Endothelial cell of umbilical vein (primary cell): Measurements from ENCODE around the gene TMEM135. TPM values are rescaled to one million over a fixed set of nuclear protein-coding genes. Genes with fewer than 3 reads are reported as not detected.

Experiments used
- BruUV-seq: library from RNA; stranded (reverse); fragments of 400-500 nt; replicated peaks from 2 replicates; lab custom pipeline; 2021; lab: Mats Ljungman, UMichigan
- CTCF ChIA-PET: fragments of 300-600, 350-600 bp; sonication (Branson Sonifier 250); formaldehyde crosslinking; loops from one replicate; lab custom pipeline; 2021; ENCODE audit warnings: antibody characterized with exemption, inconsistent platforms; lab: Charles Lee
- POLR2A ChIA-PET: fragments of 300-600, 350-600 bp; sonication (Branson Sonifier 250); formaldehyde crosslinking; loops from one replicate; lab custom pipeline; 2021; ENCODE audit warnings: antibody characterized with exemption, inconsistent platforms; lab: Charles Lee
- DNase-seq: peaks from one replicate; pipeline ENCODE4 v3.0.0-alpha.2; 2011; ENCODE audit warnings: low read depth, low spot score
- FAIRE-seq: peaks from 2 replicates; lab custom pipeline; 2011; peaks lifted over from hg19 to GRCh38; lab: Jason Lieb, UNC
- H2AFZ ChIP-seq: 2 replicates; pipeline ENCODE4 v1.6.0; 2012; ENCODE audit warnings: low read depth, low read length, control low read depth, inconsistent platforms
- H3K27ac ChIP-seq: 2 replicates; pipeline ENCODE4 v1.5.1; 2011; ENCODE audit warnings: low read depth, mild to moderate bottlenecking, control low read depth, low read length, moderate library complexity; ENCODE audit not compliant: insufficient read depth
- H3K27me3 ChIP-seq, 2 experiments: 2 replicates each; pipeline versions ENCODE4 v1.6.0 to v1.6.1; 2011; ENCODE audit warnings: low read length in 2 of 2, mixed read lengths in 1 of 2; ENCODE audit not compliant: control insufficient read depth in 2 of 2, insufficient read depth in 2 of 2
- H3K36me3 ChIP-seq, 2 experiments: 2 replicates in 1 of 2; 3 replicates in 1 of 2; pipeline ENCODE4 v1.5.1; 2011; ENCODE audit warnings: low read length in 2 of 2, mild to moderate bottlenecking in 1 of 2, moderate library complexity in 1 of 2; ENCODE audit not compliant: control insufficient read depth in 2 of 2, insufficient read depth in 2 of 2; ENCODE audit errors: extremely low read depth in 1 of 2
- H3K4me1 ChIP-seq: 3 replicates; pipeline ENCODE4 v1.5.1; 2011; ENCODE audit warnings: mild to moderate bottlenecking, low read length; ENCODE audit not compliant: control insufficient read depth, insufficient read depth; ENCODE audit errors: extremely low read depth
- H3K4me2 ChIP-seq: 2 replicates; pipeline ENCODE4 v1.6.1; 2011; ENCODE audit warnings: low read length, control low read depth, mixed read lengths; ENCODE audit not compliant: insufficient read depth
- H3K4me3 ChIP-seq, 3 experiments: fragments of 200-600 bp in 1 of 3; sonication (generic), shearing (Covaris generic) in 1 of 3; replicated peaks in 1 of 3; 2 replicates each; pipeline ENCODE4 v1.5.1; 2011 to 2016; ENCODE audit warnings: control low read depth in 3 of 3, low read length in 3 of 3, mild to moderate bottlenecking in 2 of 3, inconsistent platforms in 1 of 3, low read depth in 1 of 3, moderate library complexity in 1 of 3; ENCODE audit not compliant: insufficient read depth in 1 of 3
- H3K79me2 ChIP-seq: 2 replicates; pipeline ENCODE4 v1.6.0; 2012; ENCODE audit warnings: low read length, inconsistent platforms; ENCODE audit not compliant: control insufficient read depth, insufficient read depth
- H3K9ac ChIP-seq: replicated peaks from 2 replicates; pipeline ENCODE3; 2011; ENCODE audit warnings: low read length, control low read depth; ENCODE audit not compliant: insufficient read depth; ENCODE audit errors: extremely low read depth
- H3K9me1 ChIP-seq: replicated peaks from 3 replicates; pipeline ENCODE4 v1.6.0; 2011; ENCODE audit warnings: mild to moderate bottlenecking, low read length; ENCODE audit not compliant: control insufficient read depth, insufficient read depth; ENCODE audit errors: extremely low read depth
- H3K9me3 ChIP-seq: replicated peaks from 2 replicates; pipeline ENCODE4 v1.5.1; 2012; ENCODE audit warnings: low read length, inconsistent platforms; ENCODE audit not compliant: control insufficient read depth, insufficient read depth
- H4K20me1 ChIP-seq: replicated peaks from 2 replicates; pipeline ENCODE3; 2011; ENCODE audit warnings: mild to moderate bottlenecking, low read length; ENCODE audit not compliant: control insufficient read depth, insufficient read depth; ENCODE audit errors: extremely low read depth
- EZH2 ChIP-seq: IDR thresholded peaks from 2 replicates; pipeline ENCODE4 v1.6.1; 2012; ENCODE audit warnings: borderline replicate concordance, low read depth, mild to moderate bottlenecking, moderate library complexity, low read length, inconsistent platforms; ENCODE audit not compliant: severe bottlenecking
- FOS ChIP-seq: IDR thresholded peaks from 2 replicates; pipeline ENCODE4 v1.6.1; 2011; ENCODE audit warnings: mild to moderate bottlenecking, low read length, moderate library complexity, borderline replicate concordance; ENCODE audit not compliant: insufficient read depth
- GATA2 ChIP-seq: IDR thresholded peaks from 2 replicates; pipeline ENCODE4 v1.7.0; 2011; ENCODE audit warnings: low read depth, mild to moderate bottlenecking, moderate library complexity, mixed read lengths, low read length; ENCODE audit not compliant: insufficient read length, insufficient read depth
- JUN ChIP-seq: IDR thresholded peaks from 2 replicates; pipeline ENCODE4 v1.6.1; 2011; ENCODE audit warnings: borderline replicate concordance, low read depth; ENCODE audit not compliant: insufficient read length, insufficient read depth
- MYC ChIP-seq: IDR thresholded peaks from one replicate; pipeline ENCODE4 v1.6.1; 2011; ENCODE audit warnings: mild to moderate bottlenecking, low read depth, low read length
- POLR2A ChIP-seq: IDR thresholded peaks from 2 replicates; pipeline ENCODE4 v1.6.1; 2012; ENCODE audit warnings: low read depth, mild to moderate bottlenecking, control low read depth, low read length
- POLR2AphosphoS5 ChIP-seq: IDR thresholded peaks from 2 replicates; pipeline ENCODE4 v1.6.1; 2012; ENCODE audit warnings: low read depth, mild to moderate bottlenecking, control low read depth, low read length, moderate library complexity; ENCODE audit not compliant: insufficient read depth
- dilution Hi-C: fragments of 300-500 bp; cut with MboI; formaldehyde crosslinking; loops from one replicate; pipeline ENCODE4 v1.15.0; 2019; ENCODE audit warnings: low sequenced_read_pairs; ENCODE audit not compliant: extremely low pct_ligation_motif_present
- intact Hi-C: fragments of 100-400 bp; cut with micrococcal nuclease; formaldehyde crosslinking; loops from one replicate; pipeline ENCODE4 v1.10.0; 2022
- polyA plus RNA-seq, 4 experiments: library from polyadenylated mRNA; depleted of rRNA in 3 of 4; stranded (reverse) in 3 of 4; unstranded in 1 of 4; fragments of >200 nt; gene quantifications; 2 replicates each; pipeline versions ENCODE4 v1.2.1 to v1.2.3, GENCODE V29; 2011 to 2012; ENCODE audit warnings: missing spikeins in 1 of 4
- total RNA-seq: library from RNA; stranded (reverse); gene quantifications from 2 replicates; pipeline ENCODE4 v1.2.3, GENCODE V29; 2021
- TF ChIP-seq, protein P1 (sequence below): IDR thresholded peaks from 2 replicates; pipeline ENCODE4 v1.6.1; 2011; ENCODE audit not compliant: insufficient read depth, insufficient read length
- TF ChIP-seq, protein P2 (sequence below), 2 donors: IDR thresholded peaks; 1 replicate in 1 of 2; 2 replicates in 1 of 2; pipeline ENCODE4 v1.5.1; 2011; ENCODE audit warnings: low read length in 2 of 2, mild to moderate bottlenecking in 2 of 2, moderate library complexity in 2 of 2, control low read depth in 1 of 2, inconsistent platforms in 1 of 2, low read depth in 1 of 2; ENCODE audit not compliant: insufficient read depth in 1 of 2; ENCODE audit errors: extremely low read depth in 1 of 2

The TMEM135 gene
- total and polyA plus RNA-seq, 2 donors (not counting 3 experiments of a cell fraction or from before 2014, with no cell fraction given), result 12.3 to 33.2 TPM

- Histone ChIP-seq H3K27me3 (no peaks in the 10 kb centered on the region), H3K4me1 (no peaks in the 10 kb centered on the region), H3K27ac (no peak overlapping the region), H4K20me1 (no peaks in the 10 kb centered on the region), H2AFZ (no peak overlapping the region), H3K9me3 (no peaks in the 10 kb centered on the region), H3K36me3 (no peaks in the 10 kb centered on the region), H3K4me3 (no peak overlapping the region), H3K9me1 (no peaks in the 10 kb centered on the region), H3K9ac (no peak overlapping the region), H3K4me2 (no peak overlapping the region), H3K79me2 (no peaks in the 10 kb centered on the region)
- DNase-seq (no peak), FAIRE-seq (no peak)
- ChIA-PET CTCF (no interaction called here), POLR2A (no interaction called here)
- dilution Hi-C loops (no loop called here), intact Hi-C loops (no loop called here)
- no TSS peak for BruUV-seq
- TF ChIP-seq, protein P1, sequence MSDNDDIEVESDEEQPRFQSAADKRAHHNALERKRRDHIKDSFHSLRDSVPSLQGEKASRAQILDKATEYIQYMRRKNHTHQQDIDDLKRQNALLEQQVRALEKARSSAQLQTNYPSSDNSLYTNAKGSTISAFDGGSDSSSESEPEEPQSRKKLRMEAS, result no peak
- no peak for TF ChIP-seq JUN
- TF ChIP-seq MYC, result no peak
- no peak for TF ChIP-seq EZH2
- TF ChIP-seq, protein P2, sequence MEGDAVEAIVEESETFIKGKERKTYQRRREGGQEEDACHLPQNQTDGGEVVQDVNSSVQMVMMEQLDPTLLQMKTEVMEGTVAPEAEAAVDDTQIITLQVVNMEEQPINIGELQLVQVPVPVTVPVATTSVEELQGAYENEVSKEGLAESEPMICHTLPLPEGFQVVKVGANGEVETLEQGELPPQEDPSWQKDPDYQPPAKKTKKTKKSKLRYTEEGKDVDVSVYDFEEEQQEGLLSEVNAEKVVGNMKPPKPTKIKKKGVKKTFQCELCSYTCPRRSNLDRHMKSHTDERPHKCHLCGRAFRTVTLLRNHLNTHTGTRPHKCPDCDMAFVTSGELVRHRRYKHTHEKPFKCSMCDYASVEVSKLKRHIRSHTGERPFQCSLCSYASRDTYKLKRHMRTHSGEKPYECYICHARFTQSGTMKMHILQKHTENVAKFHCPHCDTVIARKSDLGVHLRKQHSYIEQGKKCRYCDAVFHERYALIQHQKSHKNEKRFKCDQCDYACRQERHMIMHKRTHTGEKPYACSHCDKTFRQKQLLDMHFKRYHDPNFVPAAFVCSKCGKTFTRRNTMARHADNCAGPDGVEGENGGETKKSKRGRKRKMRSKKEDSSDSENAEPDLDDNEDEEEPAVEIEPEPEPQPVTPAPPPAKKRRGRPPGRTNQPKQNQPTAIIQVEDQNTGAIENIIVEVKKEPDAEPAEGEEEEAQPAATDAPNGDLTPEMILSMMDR (IDR thresholded peaks at IDR 0.05; ENCODE audit: extremely low read depth in 1 of 2, insufficient read depth in 1 of 2, low read depth in 1 of 2, low read length in 2 of 2), result no peak
- TF ChIP-seq GATA2, result no peak
- no peak for TF ChIP-seq FOS
- TF ChIP-seq POLR2AphosphoS5, result no peak
- TF ChIP-seq POLR2A, result no peak
Measured at GRCh38 chr11:87201376-87201775, 163.6 kb downstream of the TMEM135 start.
